T47D (cell line): ENCODE data around the gene PPP1R16B.

Source experiments
- DNase-seq, 2 experiments: peaks; one replicate each; pipeline versions ENCODE4 v3.0.0 to v3.0.0-alpha.2; 2011 to 2012; ENCODE audit warnings: low read depth in 1 of 2, low spot score in 1 of 2
- JUND ChIP-seq: IDR thresholded peaks from 2 replicates; pipeline ENCODE4 v1.6.1; 2012; ENCODE audit warnings: low read depth
- in situ Hi-C: cut with HindIII; loops from 2 replicates; pipeline ENCODE4 v1.10.0; 2016; ENCODE audit warnings: low sequenced_read_pairs, low pct_unique_long_range_greater_than_20kb

The PPP1R16B gene

DNA sequence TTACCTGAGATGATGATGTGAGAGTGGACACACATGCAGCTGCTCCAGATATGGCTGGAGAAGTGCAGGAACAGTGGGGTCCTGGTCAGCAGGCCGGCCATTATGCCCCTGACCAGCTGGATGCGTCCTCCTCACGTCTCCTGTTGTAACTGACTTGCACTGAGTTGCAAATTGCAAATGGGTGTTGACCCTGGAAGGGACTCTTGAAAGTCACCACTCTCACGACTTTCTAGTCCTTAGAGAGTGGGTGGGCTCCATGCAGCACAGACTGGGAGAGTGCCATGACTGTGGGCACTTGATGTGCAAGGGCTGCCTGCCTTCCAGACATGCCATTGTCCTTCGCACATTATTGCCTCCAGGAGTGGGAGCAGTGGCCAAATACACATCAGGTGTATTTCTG is 131.5 kb downstream of the PPP1R16B start:
- no peak for TF ChIP-seq JUND
- DNase-seq, result no peak
- in situ Hi-C loops, result no loop called here

DNA sequence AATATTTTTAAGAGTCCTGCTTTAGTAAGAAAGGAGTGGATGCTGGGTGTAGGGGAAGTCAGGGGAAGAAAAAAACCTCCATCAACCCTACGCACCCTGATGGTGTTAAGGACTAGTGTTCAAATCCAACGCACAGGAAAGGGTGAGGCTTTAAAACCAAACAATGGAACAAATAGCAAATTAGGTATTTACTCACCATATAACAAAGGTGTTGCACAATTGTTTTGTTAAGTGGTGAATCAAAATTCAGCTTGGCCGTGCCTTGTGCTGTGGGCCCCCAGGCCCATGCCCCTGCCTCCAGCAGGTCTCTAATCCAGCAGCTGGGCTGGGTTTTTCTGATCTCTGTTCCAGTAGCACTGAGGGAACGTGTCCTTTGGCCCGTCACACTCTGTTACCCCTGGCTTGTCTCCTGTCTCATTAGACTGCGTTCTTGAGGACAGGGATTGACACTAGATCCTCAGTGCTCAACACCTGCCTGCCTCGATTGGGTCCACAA is 132.5 kb downstream of the PPP1R16B start:
- no peak for TF ChIP-seq JUND
- in situ Hi-C loops, result no loop called here
- DNase-seq, result no peak

DNA sequence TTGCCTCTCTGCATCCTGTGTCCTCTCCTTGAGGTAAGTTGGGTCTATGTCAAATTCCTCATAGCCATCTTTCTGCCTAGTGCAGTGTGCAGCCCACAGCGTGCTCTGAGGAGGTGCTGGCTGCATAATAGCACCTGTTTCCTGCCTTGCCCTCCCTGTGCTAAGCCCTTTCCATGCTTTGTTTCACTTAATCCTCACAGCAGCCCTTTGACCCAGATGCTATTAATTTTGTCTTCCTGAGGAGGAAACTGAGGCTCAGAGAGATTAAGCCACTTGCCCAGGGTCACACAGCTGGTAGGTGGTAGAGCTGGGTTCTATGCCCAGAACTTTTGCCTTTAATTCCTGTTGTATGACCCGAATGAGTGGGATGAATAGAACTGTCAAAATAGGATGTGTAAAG is 134.2 kb downstream of the PPP1R16B start:
- in situ Hi-C loops, result no loop called here
- no peak for TF ChIP-seq JUND
- no peak for DNase-seq

DNA sequence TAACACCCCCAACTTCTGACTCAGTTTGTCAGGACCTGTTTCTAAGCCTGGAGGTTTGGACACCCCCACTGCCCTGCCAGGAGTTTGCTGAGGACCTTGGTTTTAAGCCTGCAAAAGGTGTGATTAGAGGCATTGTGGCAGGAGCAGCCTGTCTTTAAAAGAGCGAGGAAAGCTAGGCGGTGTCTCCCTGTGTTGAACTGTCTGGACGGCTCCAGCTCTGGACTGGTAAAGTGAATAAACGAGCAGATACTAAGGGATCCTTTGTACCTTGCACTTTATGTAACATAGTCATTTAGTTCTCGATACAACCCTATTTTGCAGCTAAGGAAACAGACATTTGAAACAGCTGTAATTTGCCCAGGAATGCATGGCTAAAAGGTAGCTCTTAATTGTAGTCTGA is 135.1 kb downstream of the PPP1R16B start:
- DNase-seq, result no peak
- in situ Hi-C loops, result no loop called here
- TF ChIP-seq JUND, result no peak

DNA sequence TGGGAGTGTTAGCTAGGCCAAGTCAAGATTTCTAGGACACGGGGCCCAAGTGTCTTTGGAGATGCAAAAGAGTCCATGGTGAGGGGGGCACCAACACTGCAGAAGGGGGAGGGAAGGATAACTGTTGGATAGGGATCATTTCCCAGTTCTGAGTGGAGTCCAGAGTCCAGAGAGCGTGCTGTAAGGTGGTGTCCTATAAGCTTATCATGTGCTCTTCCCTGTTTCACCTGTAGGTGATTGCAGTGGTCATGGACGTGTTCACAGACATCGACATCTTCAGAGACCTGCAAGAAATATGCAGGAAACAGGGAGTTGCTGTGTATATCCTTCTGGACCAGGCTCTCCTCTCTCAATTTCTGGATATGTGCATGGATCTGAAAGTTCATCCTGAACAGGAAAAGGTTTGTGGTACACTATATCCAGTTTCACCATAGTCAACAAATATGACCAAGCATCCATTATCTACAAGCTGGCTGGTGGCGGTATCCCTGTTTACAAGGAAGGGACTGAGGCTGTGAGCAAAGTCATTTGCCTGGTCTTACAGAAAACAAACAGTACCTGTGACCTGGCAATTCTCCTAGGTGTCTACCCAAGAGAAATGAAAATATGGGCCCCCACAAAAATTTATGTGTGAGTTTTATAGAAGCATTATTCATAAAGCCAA is 136.4 kb downstream of the PPP1R16B start:
- in situ Hi-C loops, result no loop called here
- TF ChIP-seq JUND, result no peak
- no peak for DNase-seq

DNA sequence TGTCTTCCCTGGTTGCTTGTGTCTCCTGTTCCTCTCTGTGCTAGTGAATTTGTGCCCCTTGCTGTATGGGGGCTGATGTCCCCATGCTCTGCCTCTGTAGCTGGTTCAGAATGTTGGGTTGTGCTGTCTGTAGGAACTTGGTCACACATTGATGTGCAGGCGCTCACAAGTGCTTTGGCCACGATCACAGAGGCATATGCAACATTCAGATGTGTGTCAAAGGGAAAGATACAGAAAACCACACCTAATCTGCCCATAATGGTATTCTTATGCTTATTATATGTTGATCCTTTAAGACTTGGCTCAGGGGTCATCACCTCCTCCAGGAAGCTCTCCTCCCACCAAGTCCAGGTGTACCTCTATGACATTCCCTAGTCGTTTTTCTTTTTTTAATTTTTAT is 139.5 kb downstream of the PPP1R16B start:
- in situ Hi-C loops, result no loop called here
- no peak for TF ChIP-seq JUND
- DNase-seq, result no peak

DNA sequence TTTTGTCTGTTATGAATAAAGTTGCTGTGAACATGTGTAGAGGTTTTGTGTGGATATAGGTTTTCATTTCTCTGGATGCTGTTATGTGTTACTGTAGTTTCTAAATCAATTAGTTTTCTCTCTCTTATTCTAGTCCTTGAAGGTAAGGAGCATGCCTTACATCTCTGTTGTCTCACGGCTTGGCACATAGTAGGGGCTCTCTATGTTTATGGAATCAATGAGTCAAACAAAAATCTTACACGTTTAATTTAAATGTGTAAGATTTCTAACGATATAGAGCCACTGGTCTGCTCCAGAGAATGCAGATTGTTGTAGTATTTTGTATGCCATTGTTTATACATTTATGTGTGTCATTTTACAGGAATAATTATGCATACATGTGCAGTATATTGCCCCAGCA is 141.3 kb downstream of the PPP1R16B start:
- no peak for DNase-seq
- no peak for TF ChIP-seq JUND
- in situ Hi-C loops, result no loop called here

DNA sequence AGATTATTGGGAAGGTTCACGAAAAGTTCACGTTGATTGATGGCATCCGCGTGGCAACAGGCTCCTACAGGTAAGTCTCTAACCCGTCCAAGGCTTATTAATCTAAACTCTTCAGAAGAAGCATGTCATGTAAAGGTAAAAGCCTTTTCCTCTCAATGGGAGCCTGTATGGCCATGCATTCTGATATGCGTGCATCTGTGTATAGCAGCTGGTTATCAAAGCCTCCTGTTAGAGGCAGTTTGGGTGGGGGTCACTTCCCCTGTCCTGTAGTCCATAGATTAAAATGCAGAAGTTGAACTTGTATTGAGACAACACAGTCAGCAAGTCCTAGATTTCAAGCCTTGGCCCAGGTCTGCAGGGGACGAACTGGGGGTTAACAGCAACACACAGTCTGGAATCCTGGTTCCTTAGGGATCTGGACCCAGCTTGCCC is 142.4 kb downstream of the PPP1R16B start:
- no peak for DNase-seq
- in situ Hi-C loops, result no loop called here
- TF ChIP-seq JUND, result no peak

DNA sequence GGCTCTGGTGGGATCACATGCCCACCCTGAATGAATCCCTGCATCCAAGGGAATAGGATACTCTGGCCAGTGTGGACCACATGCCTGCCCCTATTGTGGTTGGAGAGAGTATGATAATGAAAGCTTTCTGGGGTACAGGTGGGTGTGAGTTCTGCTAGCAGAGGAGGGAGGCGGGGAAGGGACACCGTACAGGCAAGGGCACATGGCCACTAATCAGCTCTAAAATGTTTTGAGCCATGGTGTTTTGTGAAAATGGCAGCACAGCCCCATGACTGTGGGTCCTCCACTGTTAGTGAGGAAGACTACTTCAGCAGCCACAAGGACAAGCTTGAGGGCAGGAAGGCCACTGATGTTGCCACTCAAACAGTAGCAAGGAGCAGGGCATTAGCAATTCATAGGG is 144.8 kb downstream of the PPP1R16B start:
- in situ Hi-C loops, result no loop called here
- DNase-seq, result no peak
- TF ChIP-seq JUND, result no peak

DNA sequence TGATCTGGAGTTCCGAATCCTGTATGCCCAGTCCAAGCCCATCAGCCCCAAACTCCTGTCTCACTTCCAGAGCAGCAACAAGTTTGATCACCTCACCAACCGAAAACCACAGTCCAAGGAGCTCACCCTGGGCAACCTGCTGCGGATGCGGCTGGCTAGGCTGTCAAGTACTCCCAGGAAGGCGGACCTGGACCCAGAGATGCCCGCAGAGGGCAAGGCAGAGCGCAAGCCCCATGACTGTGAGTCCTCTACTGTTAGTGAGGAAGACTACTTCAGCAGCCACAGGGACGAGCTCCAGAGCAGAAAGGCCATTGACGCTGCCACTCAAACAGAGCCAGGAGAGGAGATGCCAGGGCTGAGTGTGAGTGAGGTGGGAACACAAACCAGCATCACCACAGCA is 146.1 kb downstream of the PPP1R16B start:
- TF ChIP-seq JUND, result no peak
- DNase-seq, result no peak
- in situ Hi-C loops, result no loop called here

DNA sequence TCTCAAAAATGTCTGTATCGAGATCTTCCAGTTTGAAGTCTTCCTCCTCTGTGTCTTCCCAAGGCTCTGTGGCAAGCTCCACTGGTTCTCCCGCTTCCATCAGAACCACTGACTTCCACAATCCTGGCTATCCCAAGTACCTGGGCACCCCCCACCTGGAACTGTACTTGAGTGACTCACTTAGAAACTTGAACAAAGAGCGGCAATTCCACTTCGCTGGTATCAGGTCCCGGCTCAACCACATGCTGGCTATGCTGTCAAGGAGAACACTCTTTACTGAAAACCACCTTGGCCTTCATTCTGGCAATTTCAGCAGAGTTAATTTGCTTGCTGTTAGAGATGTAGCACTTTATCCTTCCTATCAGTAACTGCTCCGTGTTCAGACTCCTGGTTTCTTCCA is 146.7 kb downstream of the PPP1R16B start:
- no peak for DNase-seq
- in situ Hi-C loops, result no loop called here
- TF ChIP-seq JUND, result no peak

DNA sequence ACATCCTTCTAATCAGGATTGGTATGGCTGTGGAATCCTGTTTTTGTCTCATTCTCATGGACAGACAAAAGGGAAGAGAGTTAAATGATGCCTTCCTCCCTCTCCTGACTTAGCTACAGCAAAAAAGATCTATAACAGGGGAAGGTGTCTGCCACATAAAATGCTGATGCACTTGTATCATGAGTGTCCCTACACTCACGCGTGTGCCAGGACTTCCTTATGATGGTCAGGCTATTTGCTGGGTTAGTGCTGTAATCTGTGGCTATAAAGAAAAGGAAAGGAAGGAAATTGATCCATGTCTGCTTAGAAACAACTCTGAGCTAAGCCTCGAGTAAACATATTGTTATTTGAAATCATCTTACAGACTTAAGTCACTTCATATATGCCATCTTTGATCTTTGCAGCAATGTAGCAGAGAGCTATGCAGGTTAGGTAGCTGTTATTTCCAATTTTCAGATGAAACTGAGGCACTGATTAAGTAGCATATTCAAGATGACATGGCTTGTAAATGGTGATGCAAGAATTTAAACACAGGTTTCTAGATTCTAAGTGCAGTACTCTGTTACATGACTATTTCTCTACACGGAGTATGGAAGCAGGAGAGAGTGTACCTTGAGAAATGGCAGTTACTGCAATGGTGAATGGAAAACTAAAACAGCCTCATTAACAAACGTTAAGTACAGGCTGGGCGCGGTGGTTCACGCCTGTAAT is 148.3 kb downstream of the PPP1R16B start:
- no peak for DNase-seq
- in situ Hi-C loops, result no loop called here
- no peak for TF ChIP-seq JUND

DNA sequence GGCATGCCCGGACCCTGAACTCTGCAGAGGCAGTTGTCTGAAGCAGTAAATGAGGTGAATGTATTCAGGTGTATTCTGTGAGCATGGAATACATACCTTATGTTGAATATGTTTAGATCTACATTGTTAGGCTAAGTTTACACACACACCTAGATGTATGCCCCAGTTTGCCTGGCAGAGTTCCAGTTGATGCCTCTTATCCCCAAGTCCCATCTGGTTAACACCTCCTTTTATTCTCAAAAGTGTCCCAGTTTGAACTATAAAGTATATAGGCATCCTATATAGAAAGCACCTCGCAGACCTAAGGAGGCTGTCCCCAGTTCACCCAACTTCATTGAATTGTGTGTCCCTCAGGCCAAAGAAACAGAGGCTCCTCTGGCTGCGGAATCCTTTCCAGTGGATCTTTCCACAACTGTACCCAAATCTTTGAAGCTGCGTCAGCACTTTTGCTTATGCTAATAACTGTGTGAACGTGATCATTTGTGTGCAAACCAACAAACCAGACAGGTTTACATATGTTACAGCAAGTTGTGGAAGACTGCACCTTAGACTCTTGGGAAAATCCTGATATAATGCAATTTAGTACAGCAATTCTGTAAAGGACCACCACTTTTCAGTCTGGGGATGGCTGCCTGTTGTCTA is 151.9 kb downstream of the PPP1R16B start:
- in situ Hi-C loops, result no loop called here
- no peak for TF ChIP-seq JUND
- DNase-seq, result no peak
